T-helper 2 cell treated with Interferon-gamma antibody and Interleukin-4, amounts not matched to agents 100 ng/mL and 5 ng/mL, for 36 hours (primary cell): ENCODE data around the gene GUCY1B1. TPM values are rescaled to one million over a fixed set of nuclear protein-coding genes. Genes with fewer than 3 reads are reported as not detected.

Source experiments
- intact Hi-C: fragments of 100-400 bp; cut with micrococcal nuclease; formaldehyde crosslinking; loops from one replicate; pipeline ENCODE4 v1.15.1; 2023
- total RNA-seq: library from RNA; stranded (reverse); gene quantifications from 2 replicates; pipeline ENCODE4 v1.2.3, GENCODE V29; 2022

Gene GUCY1B1
- 0.20 and 0.23 TPM in 2 replicates for total RNA-seq

GRCh38 chr4:155758481-155759371 lies at the start of gene GUCY1B1:
Gene GUCY1B1 (plus strand): TSS chr4:155759021. CDS start chr4:155759141, 120 bp downstream.
- intact Hi-C loops = loop anchor here (2.0 kb wide), 1 partner anchor 382 kb away; the partner anchor contains the start of gene MAP9

- intact Hi-C loops = no loop called here
Measured at GRCh38 chr4:155709918-155710317, 48.9 kb upstream of the GUCY1B1 start.

DNA sequence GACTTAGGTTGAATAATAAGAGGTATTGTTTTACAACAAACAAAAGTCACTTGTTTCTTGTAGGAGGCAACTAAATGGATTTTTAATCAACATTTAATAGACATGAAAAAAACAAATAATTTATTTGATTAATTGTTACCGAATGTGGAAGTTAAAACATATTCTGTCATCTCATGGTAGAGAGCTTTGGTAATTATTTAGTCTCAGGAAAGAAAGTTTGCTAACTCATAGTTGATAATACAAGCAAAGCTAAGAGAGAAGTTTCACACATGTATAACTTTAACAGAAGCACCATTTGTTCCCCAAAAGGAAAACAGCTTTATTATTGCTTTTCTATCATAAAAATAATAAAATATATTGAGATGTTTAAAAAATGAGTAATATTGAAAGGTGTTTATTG lies 47.3 kb upstream of the GUCY1B1 start:
- intact Hi-C loops = no loop called here

GRCh38 chr4:155712846-155713245 lies 46.0 kb upstream of the GUCY1B1 start:
- intact Hi-C loops = no loop called here

DNA sequence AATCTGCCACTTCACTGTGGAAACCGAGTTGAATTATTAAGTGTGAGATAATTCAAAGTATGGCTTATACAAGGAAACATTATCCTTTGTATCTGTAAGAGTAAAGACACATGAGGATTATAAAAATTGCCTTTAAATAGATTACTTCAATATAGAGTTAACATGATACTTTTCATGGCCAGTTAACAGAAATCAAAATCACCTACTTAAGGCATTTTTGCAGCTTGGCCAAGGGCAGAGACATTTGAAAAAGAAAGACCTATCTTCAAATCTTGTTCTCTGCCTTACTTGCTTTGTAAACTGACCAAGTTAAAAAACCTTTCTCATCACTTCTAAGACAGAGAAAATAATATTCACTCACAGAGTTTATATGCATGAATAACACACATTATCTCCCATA lies 44.9 kb upstream of the GUCY1B1 start:
- intact Hi-C loops = no loop called here

GRCh38 chr4:155722336-155722735 lies 36.5 kb upstream of the GUCY1B1 start:
- intact Hi-C loops = no loop called here

DNA sequence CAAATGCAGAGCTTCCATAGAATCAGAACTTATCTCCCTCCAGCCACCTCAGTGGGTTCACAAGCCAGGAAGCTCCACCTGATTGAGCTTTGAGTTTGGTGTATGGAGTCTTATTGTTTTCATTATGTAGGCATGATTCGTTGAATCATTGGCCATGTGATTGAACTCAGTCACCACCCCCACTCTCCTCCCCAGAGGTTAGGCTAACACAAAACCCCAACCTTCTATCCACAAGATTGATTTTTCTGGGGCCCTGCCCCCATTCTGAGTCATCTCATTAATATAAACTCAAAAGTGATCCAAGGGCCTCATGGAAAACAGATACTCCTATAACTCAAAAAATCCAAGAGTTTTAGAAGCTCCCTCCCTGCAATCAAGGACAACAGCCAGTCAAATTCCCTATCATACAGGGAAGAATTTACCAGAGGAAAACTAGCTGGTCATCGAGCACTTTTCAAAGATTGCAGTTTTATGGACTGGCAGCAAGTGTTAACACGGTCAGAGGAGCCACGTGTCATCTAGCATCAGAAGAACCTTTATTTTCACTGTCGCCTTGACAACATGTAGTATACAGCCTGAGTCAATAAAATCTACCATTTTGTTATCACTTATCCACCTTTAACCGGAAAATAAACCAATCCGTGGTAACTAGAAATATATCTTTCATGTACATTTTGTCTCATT lies 35.9 kb upstream of the GUCY1B1 start:
- intact Hi-C loops = no loop called here

DNA sequence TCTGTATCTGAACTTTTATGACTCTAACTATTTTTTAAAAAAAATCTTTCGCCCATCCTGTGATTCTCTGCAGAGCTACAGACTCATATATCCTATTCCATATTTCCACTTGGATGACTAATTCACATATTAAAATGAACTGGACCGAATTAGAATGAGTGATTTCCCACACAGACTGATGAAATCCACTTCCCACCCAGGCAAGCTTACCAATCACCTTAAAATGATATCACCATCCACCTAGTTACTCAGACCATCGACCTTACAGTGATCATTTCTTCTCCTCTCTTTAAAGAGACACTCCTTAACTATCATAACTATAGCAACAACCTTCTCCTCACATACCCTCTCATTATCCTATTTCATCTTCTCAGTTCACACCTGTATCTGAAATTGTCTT lies 34.1 kb upstream of the GUCY1B1 start:
- intact Hi-C loops = no loop called here

DNA sequence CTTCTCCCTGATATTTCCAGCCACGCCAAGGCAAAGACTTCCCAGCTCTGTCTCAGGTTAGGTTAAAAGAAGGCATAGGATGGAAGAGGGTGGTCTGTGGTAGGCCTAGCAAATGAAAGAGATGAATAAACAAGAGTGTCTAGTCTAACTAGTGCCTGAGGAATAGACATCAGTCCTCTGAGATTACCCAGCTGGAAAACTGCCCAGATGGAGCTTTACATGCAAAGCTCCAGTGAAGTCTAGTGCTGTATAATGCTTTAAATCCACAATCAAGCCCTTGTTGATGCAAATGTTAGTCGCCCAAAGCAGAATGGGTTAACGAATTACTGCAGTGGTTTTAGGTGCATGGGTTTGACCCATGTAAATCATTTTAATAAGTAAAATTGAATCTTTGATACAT lies 24.8 kb upstream of the GUCY1B1 start:
- intact Hi-C loops = no loop called here

DNA sequence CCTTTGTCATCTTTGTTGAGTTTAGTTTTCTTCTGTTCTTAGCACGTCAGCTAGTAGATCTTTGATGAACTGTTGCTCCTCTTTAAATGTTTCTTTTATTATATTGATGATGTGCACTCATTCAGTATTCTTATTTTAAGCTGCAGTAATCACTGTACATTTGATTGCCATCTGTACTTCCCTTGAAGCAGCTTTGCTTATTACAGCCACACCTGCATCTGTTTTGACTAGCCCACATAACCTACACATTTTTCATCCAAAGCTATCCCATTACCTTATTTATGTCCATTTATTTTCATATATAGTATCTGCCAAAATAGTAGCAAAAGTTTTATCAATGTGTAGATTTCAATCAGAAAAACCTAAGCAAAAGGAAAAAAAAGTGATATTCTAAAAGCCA lies 23.9 kb upstream of the GUCY1B1 start:
- intact Hi-C loops = no loop called here

- intact Hi-C loops = no loop called here
Measured at GRCh38 chr4:155735496-155735895, 23.3 kb upstream of the GUCY1B1 start.

DNA sequence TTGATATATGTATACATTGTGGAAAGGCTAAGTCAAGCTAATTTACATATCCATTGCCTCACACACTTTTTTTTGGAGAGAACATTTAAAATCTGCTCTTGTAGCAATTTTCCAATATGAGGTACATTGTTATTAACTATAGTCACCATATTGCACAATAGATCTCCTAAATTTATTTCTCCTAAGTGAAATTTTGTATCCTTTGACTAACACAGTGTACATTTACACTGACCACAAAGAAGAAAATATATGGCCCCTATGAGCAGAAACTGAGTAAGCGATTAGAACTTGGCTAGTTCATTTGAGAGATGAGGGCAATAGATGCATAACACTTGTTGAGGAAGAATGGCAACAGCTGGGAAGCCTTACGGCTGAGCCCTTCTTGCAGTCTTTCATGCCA lies 20.3 kb upstream of the GUCY1B1 start:
- intact Hi-C loops = no loop called here

- intact Hi-C loops = no loop called here
Measured at GRCh38 chr4:155741546-155741945, 17.3 kb upstream of the GUCY1B1 start.

DNA sequence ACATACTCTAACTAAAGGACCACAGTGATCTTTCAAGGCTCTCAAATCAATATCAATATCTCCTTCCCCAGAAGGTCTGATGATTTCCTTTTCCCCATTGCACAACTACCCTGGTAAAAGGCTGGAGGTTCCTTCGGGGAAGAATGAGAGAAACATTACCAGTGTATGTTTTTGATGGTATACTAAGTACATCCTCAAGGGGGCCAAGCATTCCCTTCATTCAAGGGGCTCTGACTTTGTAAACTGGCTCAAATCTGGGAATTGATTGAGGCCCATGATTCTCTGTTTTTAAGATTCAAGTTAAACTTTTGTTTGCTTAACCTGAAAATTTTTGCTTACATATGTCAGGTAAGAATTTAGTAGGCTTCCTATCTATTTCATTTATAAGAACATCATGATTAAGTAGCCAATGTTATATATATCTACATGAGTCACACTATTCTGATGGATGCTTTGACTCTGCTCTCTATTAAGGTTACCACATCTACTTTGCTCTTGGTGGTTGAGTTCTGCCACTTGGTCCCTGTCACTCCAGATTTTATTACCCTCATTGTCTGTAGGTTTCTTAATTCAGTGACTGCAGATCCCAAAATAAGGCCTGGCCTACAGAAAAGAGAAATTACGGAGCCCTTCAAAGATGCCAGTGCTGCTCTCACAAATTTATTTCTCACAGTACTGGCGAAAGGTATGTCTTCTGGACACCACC lies 16.4 kb upstream of the GUCY1B1 start:
- intact Hi-C loops = no loop called here

GRCh38 chr4:155745984-155746383 lies 12.8 kb upstream of the GUCY1B1 start:
- intact Hi-C loops = no loop called here

DNA sequence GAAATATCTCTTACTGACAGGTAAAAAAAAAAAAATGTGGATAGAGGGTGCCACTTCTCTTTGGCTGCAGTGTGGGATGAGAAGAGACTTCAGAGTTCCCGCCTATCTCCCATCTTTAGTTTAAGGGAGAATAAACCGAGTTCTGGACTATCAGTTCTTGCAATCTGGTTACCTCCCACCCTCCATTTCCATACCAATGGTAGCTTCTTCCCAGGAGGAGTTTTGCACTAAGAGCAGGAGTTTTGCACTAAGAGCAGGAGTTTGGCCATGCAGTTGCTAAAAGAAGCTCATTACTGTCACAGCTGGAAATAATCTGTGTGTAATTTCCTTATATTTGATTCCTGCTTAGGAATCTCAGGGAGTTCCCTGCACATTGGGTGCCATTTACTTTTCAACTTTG lies 10.8 kb upstream of the GUCY1B1 start:
- intact Hi-C loops = no loop called here

DNA sequence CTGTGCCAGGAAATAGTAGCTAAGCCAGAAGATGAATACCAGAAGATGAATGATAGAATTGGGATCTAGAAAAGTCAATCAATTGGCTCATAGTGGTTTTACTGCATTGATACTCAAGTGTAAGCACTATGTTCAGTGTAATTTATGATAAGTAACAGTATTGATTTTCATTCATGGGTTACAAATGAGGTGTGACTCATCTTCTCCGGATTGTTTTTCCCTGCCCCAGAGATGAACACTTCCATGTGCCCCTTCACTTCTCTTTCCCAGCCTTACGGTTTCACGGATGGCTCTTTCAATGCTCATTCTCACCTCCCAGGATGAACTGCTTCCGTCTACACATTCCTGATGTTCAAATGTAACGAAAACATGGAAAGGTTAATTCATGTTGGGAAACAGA lies 9.8 kb upstream of the GUCY1B1 start:
- intact Hi-C loops = no loop called here

GRCh38 chr4:155751569-155751968 lies 7.3 kb upstream of the GUCY1B1 start:
- intact Hi-C loops = no loop called here

DNA sequence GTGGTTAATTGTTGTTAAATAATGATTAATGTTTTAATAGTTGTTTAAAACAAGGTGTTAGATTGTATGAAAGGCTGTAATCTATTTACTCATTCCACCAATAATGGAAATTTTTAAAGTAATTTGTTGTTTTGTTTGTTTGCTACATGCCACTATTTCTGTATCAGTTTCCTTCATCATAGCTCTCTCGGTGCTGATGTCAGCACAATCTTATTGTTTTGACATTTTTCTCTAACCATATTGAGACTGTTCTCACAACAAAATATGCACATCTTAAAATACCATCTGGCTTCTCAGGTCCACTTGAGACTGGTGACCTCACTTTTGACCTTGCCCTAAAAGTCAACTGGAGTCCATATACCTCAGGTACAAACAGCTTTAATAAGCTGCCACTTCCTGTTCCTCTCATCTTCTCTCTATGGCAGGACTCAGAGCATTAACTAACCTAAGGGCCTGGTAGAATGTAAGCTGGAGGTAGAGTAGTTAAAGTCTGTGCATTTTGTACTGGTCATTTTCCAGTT lies 1.0 kb upstream of the GUCY1B1 start:
- intact Hi-C loops = loop anchor here (2.0 kb wide), 1 partner anchor 381 kb away; the partner anchor contains the start of gene MAP9

DNA sequence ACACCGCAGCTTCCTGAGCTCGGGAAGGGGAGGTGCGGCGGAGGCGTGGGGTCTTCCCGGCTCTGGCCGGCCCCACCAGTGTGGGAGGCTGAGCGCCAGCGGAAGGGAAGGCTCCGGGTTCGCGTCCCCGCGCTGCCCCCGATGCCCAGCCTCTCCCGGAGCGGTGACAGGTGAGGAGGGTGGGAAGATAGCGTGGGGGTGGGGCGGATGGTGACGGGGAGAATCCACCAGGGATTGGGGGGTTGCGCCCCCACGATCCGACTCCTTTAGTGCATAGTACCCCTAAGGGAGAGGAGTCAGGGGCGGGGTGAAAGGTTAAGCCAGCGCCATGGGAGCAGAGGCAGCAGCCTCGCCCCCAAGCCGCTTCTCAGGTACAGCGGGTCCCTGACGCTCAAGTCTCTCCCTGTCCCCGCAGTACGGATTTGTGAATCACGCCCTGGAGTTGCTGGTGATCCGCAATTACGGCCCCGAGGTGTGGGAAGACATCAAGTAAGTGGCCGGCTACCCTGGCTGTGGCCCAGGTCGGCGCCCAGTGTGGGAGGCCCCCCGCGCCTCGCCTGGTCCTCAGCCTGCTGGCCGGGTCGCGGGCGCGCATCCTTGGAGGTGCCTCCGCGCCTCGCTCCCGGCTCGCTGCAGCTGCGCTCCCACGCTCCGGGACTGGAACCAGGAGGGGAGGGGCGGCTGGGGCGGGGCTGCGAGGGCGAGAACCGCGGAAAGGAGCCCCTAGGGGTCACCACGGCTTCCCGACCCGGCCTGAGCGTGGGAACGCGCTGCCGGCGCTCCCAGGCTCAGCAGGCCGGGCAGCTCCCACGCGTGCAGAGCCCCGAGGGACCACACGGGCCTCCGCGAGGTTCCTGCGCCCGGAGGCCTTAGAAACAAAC lies 791 bp downstream of the GUCY1B1 start:
- intact Hi-C loops = loop anchor here (2.0 kb wide), 1 partner anchor 383 kb away; the partner anchor contains the start of gene MAP9

GRCh38 chr4:155761047-155761446 lies 2.2 kb downstream of the GUCY1B1 start:
- intact Hi-C loops = no loop called here
